Activated CD4-positive, CD25-positive, alpha-beta regulatory T cell (primary cell): ENCODE data around the gene ALX3.

Source experiments
- DNase-seq, 4 experiments: peaks; one replicate each; lab custom pipeline; 2025; lab: John Stamatoyannopoulos, UW

Gene ALX3

GRCh38 chr1:110070671-110071242, at the start of gene ALX3:
Gene ALX3, minus strand, starts transcription at chr1:110070672. Its CDS starts 60 bp downstream, at chr1:110070612.
- no peak for DNase-seq

GRCh38 chr1:110119843-110120242, 49.4 kb upstream of the ALX3 start:
- no peak for DNase-seq

GRCh38 chr1:110118636-110119396, 48.3 kb upstream of the ALX3 start:
- DNase-seq = no peak

GRCh38 chr1:110114784-110115183, 44.3 kb upstream of the ALX3 start:
- no peak for DNase-seq

GRCh38 chr1:110114173-110114572, 43.7 kb upstream of the ALX3 start:
- no peak for DNase-seq

- DNase-seq = no peak
Measured at GRCh38 chr1:110113551-110113950, 43.1 kb upstream of the ALX3 start.

GRCh38 chr1:110112656-110113055, 42.2 kb upstream of the ALX3 start:
- no peak for DNase-seq

GRCh38 chr1:110112143-110112542, 41.7 kb upstream of the ALX3 start, which contains the start of gene UBL4B:
Gene UBL4B, plus strand, starts transcription at chr1:110112443. Its CDS starts 92 bp downstream, at chr1:110112535.
- no peak for DNase-seq

- DNase-seq = no peak
Measured at GRCh38 chr1:110111081-110111480, 40.6 kb upstream of the ALX3 start.

- no peak for DNase-seq
Measured at GRCh38 chr1:110107867-110108469, 37.5 kb upstream of the ALX3 start.

- DNase-seq = no peak
Measured at GRCh38 chr1:110106013-110106941, 35.8 kb upstream of the ALX3 start.

GRCh38 chr1:110102081-110102480, 31.6 kb upstream of the ALX3 start:
- DNase-seq = no peak

- no peak for DNase-seq
Measured at GRCh38 chr1:110100335-110100734, 29.9 kb upstream of the ALX3 start.

GRCh38 chr1:110098222-110099026, 28.0 kb upstream of the ALX3 start:
- DNase-seq = no peak

GRCh38 chr1:110097507-110098221, 27.2 kb upstream of the ALX3 start:
- DNase-seq = no peak

- DNase-seq = no peak
Measured at GRCh38 chr1:110094931-110095654, 24.6 kb upstream of the ALX3 start.

- DNase-seq = no peak
Measured at GRCh38 chr1:110092991-110093390, 22.5 kb upstream of the ALX3 start.

GRCh38 chr1:110091791-110092190, 21.3 kb upstream of the ALX3 start:
- no peak for DNase-seq

GRCh38 chr1:110091381-110091780, 20.9 kb upstream of the ALX3 start:
- DNase-seq = no peak
